ENCODE measurements around the gene ITPR1.

DNA sequence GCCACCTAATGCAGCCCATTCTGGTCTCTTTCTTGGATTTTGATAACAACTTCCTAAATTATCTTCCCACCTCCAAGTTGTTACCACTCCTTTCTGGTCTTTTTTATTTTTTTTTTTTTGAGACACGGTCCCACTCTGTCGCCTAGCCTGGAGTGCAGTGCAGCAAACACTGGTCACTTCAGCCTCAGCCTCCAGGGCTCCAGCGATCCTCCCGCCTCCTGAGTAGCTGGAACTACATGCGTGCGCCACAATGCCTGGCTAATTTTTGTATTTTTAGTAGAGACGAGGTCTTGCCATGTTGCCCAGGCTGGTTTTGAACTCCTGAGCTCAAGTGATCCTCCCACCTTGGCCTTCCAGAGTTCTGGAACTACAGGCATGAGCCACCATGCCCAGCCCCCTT lies 393.3 kb downstream of the ITPR1 start:
- TF ChIP-seq POLR2A (IDR thresholded peaks at IDR 0.05) (no peak), EP300 (IDR thresholded peaks at IDR 0.05) (no peak)
